Loucy (cell line): ENCODE data around the gene USP34.

ENCODE experiments used
- H2AFZ ChIP-seq: fragments of 200-600 bp; sonication (generic); 2 replicates; pipeline ENCODE4 v1.6.0; 2016; ENCODE audit warnings: antibody characterized with exemption, mild to moderate bottlenecking, low read length, moderate library complexity
- H3F3A ChIP-seq: fragments of 200-600 bp; 2 replicates; pipeline ENCODE4 v1.6.0; 2016; ENCODE audit warnings: antibody characterized with exemption, low read depth, mild to moderate bottlenecking
- H3K27me3 ChIP-seq: fragments of 200-600 bp; sonication (generic); 2 replicates; pipeline ENCODE4 v1.6.1; 2014; ENCODE audit warnings: low read length, mild to moderate bottlenecking; ENCODE audit not compliant: insufficient read depth, poor library complexity, severe bottlenecking
- H3K36me3 ChIP-seq: fragments of 200-600 bp; sonication (generic); 2 replicates; pipeline ENCODE4 v1.6.1; 2016; ENCODE audit warnings: low read length; ENCODE audit not compliant: insufficient read depth
- H3K4me1 ChIP-seq: fragments of 200-600 bp; sonication (generic); 2 replicates; pipeline ENCODE4 v1.5.1; 2014; ENCODE audit warnings: low read length, mild to moderate bottlenecking; ENCODE audit not compliant: insufficient read depth, poor library complexity, severe bottlenecking
- H3K4me2 ChIP-seq: fragments of 200-600 bp; sonication (generic); 2 replicates; pipeline ENCODE4 v1.6.0; 2014; ENCODE audit warnings: antibody characterized with exemption, low read length, low read depth, mild to moderate bottlenecking; ENCODE audit not compliant: poor library complexity, severe bottlenecking
- H3K4me3 ChIP-seq: fragments of 200-600 bp; sonication (generic); 2 replicates; pipeline ENCODE4 v1.5.1; 2014; ENCODE audit warnings: low read length, mild to moderate bottlenecking, mixed read lengths; ENCODE audit not compliant: poor library complexity, severe bottlenecking
- H3K79me2 ChIP-seq: fragments of 200-600 bp; sonication (generic); 2 replicates; pipeline ENCODE4 v1.6.1; 2014; ENCODE audit warnings: low read length; ENCODE audit not compliant: insufficient read depth
- H3K9ac ChIP-seq: fragments of 200-600 bp; sonication (generic); 2 replicates; pipeline ENCODE4 v1.6.0; 2014; ENCODE audit warnings: mild to moderate bottlenecking, low read depth, low read length, moderate library complexity; ENCODE audit not compliant: poor library complexity, severe bottlenecking
- H3K9me2 ChIP-seq: fragments of 200-600 bp; sonication (generic); replicated peaks from 2 replicates; pipeline ENCODE4 v1.6.1; 2016; ENCODE audit warnings: low read depth, low read length, mixed read lengths
- H3K9me3 ChIP-seq: fragments of 200-600 bp; sonication (generic); 2 replicates; pipeline ENCODE4 v1.6.1; 2014; ENCODE audit warnings: mild to moderate bottlenecking, antibody characterized with exemption, low read length, low read depth; ENCODE audit not compliant: insufficient read depth
- H4K20me1 ChIP-seq: fragments of 200-600 bp; sonication (generic); 2 replicates; pipeline ENCODE4 v1.6.0; 2014; ENCODE audit warnings: antibody characterized with exemption, low read length, mild to moderate bottlenecking; ENCODE audit not compliant: insufficient read depth, poor library complexity, severe bottlenecking
- CTCF ChIP-seq: fragments of 200-600 bp; sonication (generic); conservative IDR thresholded peaks from 2 replicates; pipeline ENCODE4 v1.5.1; 2014; ENCODE audit warnings: mild to moderate bottlenecking, antibody characterized with exemption, low read length
- EZH2phosphoT487 ChIP-seq: fragments of 200-600 bp; IDR thresholded peaks from 2 replicates; pipeline ENCODE4 v1.6.1; 2018; ENCODE audit warnings: antibody characterized with exemption, mild to moderate bottlenecking, moderate library complexity, borderline replicate concordance

USP34 gene

GRCh38 chr2:61158356-61158955 lies 312.4 kb downstream of the USP34 start:
- Histone ChIP-seq H3K4me2 (no peak overlapping the region), H3K4me1 (no peaks in the 10 kb centered on the region), H3K36me3 (no peaks in the 10 kb centered on the region), H2AFZ (no peak overlapping the region), H4K20me1 (no peaks in the 10 kb centered on the region), H3K27me3 (no peaks in the 10 kb centered on the region), H3F3A (no peaks in the 10 kb centered on the region), H3K9ac (no peak overlapping the region), H3K79me2 (no peaks in the 10 kb centered on the region), H3K4me3 (no peak overlapping the region), H3K9me3 (no peaks in the 10 kb centered on the region), H3K9me2 (no peaks in the 10 kb centered on the region)
- TF ChIP-seq EZH2phosphoT487, result no peak
- TF ChIP-seq CTCF, result no peak

DNA sequence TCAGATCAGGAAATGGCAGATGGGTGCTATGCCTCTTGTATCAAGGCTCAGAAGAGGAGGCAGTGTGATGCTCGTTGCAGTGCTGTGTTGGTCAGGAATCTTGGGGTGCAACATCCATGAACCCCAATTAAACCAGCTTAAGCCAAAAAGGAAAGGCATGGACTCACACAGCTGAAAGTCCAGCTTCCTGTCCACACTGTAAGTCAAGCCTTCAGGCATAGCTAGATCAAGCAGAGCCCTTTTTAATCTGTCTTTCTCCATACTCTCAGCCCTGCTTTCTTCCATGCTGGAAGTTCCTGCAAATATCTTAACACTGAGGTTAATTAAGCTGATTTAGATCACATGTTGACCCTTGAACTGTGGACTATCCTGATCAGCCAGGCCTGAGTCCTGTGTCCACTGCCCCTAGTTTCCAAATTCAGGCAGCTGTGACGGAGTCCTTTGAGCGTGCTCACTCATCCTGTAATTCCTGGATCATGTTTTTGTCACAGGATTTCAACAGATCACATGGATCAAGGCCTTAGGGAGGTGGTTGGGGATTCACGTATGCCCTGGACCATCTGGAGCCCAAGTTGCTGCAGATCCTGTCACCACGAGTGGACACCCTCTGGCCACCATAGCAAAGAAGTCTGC lies 313.4 kb downstream of the USP34 start:
- H3K79me2 ChIP-seq, result no peaks in the 10 kb centered on the region

DNA sequence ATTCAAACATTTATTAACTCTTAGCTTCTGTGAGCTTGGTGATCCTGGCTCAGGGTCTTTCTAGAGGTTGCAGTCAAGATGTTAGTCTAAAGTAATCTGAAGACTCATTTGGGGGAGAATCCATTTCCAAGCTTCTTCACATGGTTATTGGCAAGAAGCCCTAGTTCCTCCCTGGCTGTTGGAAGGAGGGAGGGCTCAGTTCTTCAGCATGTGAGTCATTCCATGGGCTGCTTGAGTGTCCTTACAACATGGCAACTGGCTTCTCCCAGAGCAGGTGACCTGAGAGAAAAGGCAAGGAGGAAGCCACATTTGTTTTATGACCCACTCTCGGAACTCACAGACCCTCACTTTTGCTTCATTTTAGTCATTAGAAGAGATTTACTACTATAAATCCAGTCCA lies 319.5 kb downstream of the USP34 start:
- no peaks in the 10 kb centered on the region for H3F3A ChIP-seq
- H3K9me2 ChIP-seq, result no peaks in the 10 kb centered on the region
- no peak overlapping the region for H3K4me3 ChIP-seq
- H4K20me1 ChIP-seq, result no peaks in the 10 kb centered on the region
- no peaks in the 10 kb centered on the region for H3K4me1 ChIP-seq
- no peaks in the 10 kb centered on the region for H3K79me2 ChIP-seq
- H3K27me3 ChIP-seq, result no peaks in the 10 kb centered on the region
- no peak overlapping the region for H3K4me2 ChIP-seq
- no peaks in the 10 kb centered on the region for H3K9me3 ChIP-seq
- H2AFZ ChIP-seq, result no peak overlapping the region
- no peak for TF ChIP-seq CTCF
- no peaks in the 10 kb centered on the region for H3K36me3 ChIP-seq
- no peak overlapping the region for H3K9ac ChIP-seq

More for the DNA sequence above, 313.4 kb downstream of the USP34 start:
- Histone ChIP-seq H3K9me3 (no peaks in the 10 kb centered on the region), H3K27me3 (no peaks in the 10 kb centered on the region), H3F3A (no peaks in the 10 kb centered on the region), H3K9me2 (no peaks in the 10 kb centered on the region), H3K36me3 (no peaks in the 10 kb centered on the region), H3K4me3 (no peak overlapping the region), H2AFZ (no peak overlapping the region), H3K9ac (no peak overlapping the region), H3K4me2 (no peak overlapping the region), H4K20me1 (no peaks in the 10 kb centered on the region), H3K4me1 (no peaks in the 10 kb centered on the region)
- TF ChIP-seq CTCF (no peak), EZH2phosphoT487 (no peak)
